ENCODE results near the gene SNX5.

Gene SNX5

GRCh38 chr20:18009116-18009515, 40.5 kb upstream of the SNX5 start:
- DNase-seq (ENCODE audit: extremely low read depth, low read depth), result no peak
- no peak for TF ChIP-seq CTCF (IDR thresholded peaks at IDR 0.05; ENCODE audit: low read depth, low read length)

GRCh38 chr20:18007534-18008292, 39.1 kb upstream of the SNX5 start:
- TF ChIP-seq CTCF (IDR thresholded peaks at IDR 0.05; ENCODE audit: low read depth, low read length), result no peak
- DNase-seq (ENCODE audit: extremely low read depth, low read depth), result no peak

DNA sequence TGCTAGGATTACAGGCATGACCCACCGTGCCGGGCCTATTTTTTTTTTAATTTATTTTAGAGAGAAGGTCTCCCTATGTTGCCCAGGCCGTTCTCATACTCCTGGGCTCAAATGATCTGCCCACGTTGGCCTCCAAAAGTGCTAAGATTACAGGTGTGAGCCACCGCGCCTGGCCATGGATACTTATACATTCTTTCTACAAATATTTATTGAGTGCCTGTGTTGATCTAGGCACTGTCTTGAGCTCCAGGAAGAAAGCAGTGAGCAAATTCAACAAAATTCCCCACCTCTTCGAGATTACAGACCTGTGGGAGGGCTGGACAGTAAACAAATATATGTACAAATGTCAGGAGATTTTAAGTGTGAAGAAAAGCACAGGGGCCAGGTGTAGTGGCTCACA, 38.1 kb upstream of the SNX5 start:
- no peak for DNase-seq (ENCODE audit: extremely low read depth, low read depth)
- TF ChIP-seq CTCF (IDR thresholded peaks at IDR 0.05; ENCODE audit: low read depth, low read length), result no peak

- TF ChIP-seq CTCF (IDR thresholded peaks at IDR 0.05; ENCODE audit: low read depth, low read length), result no peak
- DNase-seq (ENCODE audit: extremely low read depth, low read depth), result no peak
Observed at GRCh38 chr20:18005990-18006364, 37.4 kb upstream of the SNX5 start.

DNA sequence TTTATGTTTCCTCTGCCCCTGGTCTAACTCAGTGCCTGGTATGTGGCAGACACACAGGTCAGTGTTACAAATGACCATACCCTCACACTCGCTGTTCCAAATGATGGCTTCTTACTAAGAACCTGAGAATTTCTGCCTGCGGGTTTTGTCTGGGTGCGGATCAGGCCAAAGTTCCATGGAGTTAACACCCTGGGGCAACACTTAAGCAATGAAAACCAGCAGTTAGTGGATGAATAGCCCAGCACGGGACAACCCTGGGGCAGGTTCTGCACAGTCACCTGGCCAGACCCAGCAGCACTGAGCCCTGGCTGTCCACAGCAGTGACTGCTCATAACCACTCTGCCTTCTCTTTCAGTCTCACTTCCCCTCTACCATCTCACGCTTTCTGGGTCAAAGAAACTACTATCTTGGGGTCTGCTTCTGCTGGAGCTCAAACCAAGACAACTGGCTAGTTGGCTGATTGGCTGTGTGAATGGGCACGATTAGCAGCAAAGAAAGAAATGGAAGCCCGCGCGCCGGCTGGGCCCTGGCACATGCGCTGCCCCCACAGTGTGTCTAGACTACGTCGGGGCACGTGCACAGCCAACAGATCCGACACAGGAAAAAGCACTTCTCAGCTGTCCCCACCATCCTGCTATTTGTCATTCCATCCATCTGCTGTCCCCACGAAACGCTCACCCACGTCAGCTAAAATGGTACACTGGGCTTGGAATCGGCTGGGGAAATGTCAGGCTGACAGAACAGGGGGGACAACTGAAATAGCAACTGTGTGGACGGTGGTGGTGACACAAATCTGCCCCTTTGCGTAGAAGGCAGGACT, 36.8 kb upstream of the SNX5 start:
- no peak for DNase-seq (ENCODE audit: extremely low read depth, low read depth)
- no peak for TF ChIP-seq CTCF (IDR thresholded peaks at IDR 0.05; ENCODE audit: low read depth, low read length)

DNA sequence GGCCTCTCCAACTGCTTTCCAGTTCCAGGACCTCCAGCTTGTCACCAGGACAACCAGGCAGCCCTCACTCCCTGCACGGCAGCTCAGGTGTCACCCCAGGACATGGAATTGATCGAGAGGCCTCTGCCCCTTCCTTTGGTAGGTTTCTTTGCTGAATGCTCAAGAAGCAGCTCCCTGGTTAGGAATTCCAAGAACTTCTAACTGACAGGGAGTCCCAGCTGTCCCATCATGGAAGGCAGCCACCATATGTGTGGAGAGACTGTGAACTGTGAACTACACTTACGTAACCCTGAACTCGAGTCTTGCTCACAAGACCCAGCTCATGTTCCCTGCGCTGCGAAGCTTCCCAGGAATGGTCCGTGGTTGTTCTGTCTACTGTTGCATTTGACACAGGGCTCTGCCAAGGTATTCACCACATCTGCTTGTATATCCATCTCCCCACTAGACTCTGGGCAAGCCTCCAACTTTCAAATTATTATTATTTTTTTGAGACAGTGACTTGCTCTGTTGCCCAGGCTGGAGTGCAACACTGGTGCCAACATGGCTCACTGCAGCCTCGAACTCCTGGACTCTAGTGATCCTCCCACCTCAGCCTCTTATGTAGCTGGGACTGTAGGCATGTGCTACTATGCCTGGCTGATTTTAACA, 35.9 kb upstream of the SNX5 start:
- no peak for TF ChIP-seq CTCF (IDR thresholded peaks at IDR 0.05; ENCODE audit: low read depth, low read length)
- no peak for DNase-seq (ENCODE audit: extremely low read depth, low read depth)

DNA sequence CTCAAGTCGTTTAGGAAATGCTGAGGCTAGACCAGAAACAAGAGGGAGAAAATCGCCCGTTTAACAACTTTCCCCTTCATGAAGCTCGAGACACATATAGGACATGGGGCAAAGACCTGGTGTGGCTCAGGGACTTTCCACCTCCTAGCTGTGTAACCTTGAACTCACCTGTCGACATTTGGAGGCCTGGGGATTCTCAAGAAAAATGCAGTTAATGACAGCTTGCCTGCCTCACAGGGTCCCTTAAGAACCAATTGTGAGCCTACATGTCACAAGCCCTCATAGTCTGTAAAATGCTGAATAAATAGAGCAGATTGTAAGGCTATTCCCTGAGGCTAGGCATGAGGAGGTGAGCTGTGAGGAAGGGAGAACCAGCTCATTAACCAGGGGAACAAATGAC, 35.3 kb upstream of the SNX5 start:
- DNase-seq (ENCODE audit: extremely low read depth, low read depth), result no peak
- no peak for TF ChIP-seq CTCF (IDR thresholded peaks at IDR 0.05; ENCODE audit: low read depth, low read length)

All from AG09319 (cell line).